H54 (cell line): ENCODE data around the gene LINS1.

Experiments
- DNase-seq: peaks from one replicate; pipeline ENCODE4 v3.0.0; 2011; ENCODE audit warnings: low spot score, mixed read lengths; ENCODE audit not compliant: insufficient read length
- FAIRE-seq: peaks from 3 replicates; lab custom pipeline; 2011; peaks lifted over from hg19 to GRCh38; lab: Jason Lieb, UNC
- POLR2A ChIP-seq: IDR thresholded peaks from 2 replicates; pipeline ENCODE4 v1.6.1; 2011; ENCODE audit warnings: low read depth, mild to moderate bottlenecking, low read length

Gene LINS1

DNA sequence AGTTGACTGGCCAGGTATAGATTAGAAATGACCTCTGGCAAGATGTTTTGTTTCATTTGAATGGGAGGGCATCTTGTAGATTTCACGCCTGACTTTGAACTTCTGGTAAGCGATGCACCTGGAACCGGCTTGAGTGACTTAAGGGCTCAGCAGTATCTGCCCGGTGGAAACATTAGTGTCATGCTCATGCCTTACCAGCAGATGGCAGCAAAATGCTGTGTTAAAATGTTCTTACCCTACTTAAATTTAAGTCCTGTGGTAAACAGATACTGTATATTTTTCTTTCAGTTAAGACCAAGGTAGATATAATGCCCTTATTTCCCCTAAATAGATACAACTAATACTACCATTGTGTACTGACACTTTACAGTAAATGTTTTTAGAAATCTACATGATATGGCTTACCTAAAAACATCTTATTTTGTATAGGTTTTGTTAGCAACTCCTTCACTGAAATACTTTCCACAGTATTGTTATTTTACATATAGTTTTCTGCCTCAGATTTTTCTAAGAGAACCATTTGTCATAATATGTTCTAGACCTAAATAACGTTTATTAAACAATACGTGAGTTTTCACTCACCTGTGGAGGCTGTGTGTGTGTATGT is 25.9 kb upstream of the LINS1 start:
- peak; percentile 84 for FAIRE-seq
- TF ChIP-seq POLR2A = no peak
- peak; percentile 13 for DNase-seq

- no peak for FAIRE-seq
- TF ChIP-seq POLR2A = no peak
- DNase-seq = no peak
Observed at GRCh38 chr15:100623301-100623700, 21.3 kb upstream of the LINS1 start.

DNA sequence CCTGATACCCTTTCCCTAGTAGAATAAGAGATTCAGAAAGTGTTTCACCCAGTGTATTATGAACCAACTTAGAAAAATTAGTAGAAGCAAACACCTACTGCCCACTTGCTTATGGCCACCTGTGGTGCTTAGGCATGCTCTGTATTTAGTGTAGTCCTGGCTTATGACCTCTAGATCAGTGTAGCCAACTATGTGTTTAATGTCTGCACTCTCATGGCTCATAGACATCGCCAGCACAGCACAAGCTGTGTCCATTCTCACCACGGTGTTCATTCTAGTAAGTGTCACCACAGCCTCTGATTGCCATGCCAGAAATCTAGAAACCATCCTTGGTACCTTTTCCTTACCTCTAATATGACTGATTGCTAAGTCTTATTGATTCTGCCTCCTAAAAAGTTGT is 14.7 kb upstream of the LINS1 start:
- FAIRE-seq = no peak
- no peak for DNase-seq
- no peak for TF ChIP-seq POLR2A

GRCh38 chr15:100615801-100616200 is 13.8 kb upstream of the LINS1 start:
- DNase-seq (no peak), FAIRE-seq (no peak)
- TF ChIP-seq POLR2A = no peak

GRCh38 chr15:100614918-100615317 is 12.9 kb upstream of the LINS1 start:
- no peak for FAIRE-seq
- DNase-seq = no peak
- TF ChIP-seq POLR2A = no peak

- FAIRE-seq (no peak), DNase-seq (no peak)
- TF ChIP-seq POLR2A = no peak
Observed at GRCh38 chr15:100614336-100614735, 12.4 kb upstream of the LINS1 start.

DNA sequence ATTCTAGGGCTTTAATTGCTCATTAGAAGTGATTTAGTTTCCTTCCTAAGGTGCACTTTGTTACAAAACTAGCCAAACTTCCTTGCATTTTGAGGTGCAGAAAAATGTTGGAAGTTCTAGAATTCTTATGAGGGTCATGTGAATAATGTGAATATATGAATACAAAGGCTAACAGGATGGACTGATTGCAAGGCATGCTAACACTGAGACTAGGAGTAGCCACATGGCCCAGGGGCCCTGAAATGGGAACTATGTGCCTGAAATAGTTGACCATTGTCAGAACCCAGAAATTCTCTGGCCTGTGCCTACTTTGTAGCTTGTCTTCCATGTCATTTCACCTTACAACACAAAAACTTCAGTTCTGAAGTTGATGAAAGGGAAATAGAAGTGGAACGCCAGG is 11.2 kb upstream of the LINS1 start:
- DNase-seq = no peak
- TF ChIP-seq POLR2A = no peak
- FAIRE-seq = no peak

GRCh38 chr15:100612539-100612938 is 10.6 kb upstream of the LINS1 start:
- TF ChIP-seq POLR2A = no peak

DNA sequence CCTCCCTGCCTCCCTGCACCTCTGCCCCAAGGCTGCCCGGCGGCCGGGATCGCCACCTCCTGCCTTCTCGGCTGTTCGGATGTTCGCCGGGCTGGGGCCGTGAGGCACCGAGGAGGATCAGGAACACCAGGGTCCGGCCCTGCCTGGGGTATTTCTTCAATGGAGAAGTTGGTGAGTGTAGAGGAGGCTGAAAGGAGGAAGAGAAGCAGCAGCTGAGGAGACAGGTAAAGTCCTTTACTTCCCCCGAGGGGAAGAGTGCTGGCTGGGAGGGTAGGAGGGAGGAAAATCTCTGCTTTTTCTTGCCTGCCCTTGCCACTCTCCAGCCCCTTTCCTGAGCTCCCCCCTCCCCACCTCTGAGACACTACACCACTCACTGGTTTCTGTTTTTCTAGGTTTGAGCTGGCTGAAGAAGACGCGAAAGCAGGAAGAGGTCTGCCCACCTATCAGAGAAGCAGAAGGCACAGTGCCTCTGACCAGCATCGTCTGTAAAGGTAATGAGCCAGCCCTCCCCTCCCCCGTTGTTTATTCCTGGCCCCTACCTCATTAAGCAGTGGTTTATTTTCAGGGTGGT is 924 bp upstream of the LINS1 start:
- peak; percentile 5; the same call in 1 of the 2 replicates for TF ChIP-seq POLR2A
- no peak for FAIRE-seq
- DNase-seq = peak; percentile 13

More at GRCh38 chr15:100612539-100612938, 10.6 kb upstream of the LINS1 start:
- FAIRE-seq (no peak), DNase-seq (no peak)

GRCh38 chr15:100601617-100602063 is 344 bp downstream of the LINS1 start:
- no peak for FAIRE-seq
- no peak for DNase-seq
- TF ChIP-seq POLR2A = no peak

DNA sequence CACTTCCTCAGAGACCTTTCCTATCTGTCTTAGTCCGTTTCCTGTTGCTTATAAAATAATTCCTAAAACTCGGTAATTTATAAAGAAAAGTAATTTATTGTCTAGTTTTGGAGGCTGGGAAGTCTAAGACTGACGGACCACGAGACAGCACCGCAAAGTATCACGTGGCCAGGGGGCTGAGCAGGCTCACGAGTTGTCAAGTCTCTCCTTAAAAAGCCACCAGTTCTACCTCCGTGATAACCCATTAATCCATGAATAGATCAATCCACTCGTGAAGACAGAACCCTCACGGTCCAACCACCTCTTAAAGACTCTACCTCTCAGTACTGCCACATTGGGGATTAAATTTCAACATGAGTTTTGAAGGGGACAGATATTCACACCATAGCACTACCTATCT is 821 bp downstream of the LINS1 start:
- no peak for DNase-seq
- no peak for TF ChIP-seq POLR2A

GRCh38 chr15:100598655-100599054 is 3.3 kb downstream of the LINS1 start:
- FAIRE-seq (no peak), DNase-seq (no peak)
- no peak for TF ChIP-seq POLR2A

More for the DNA sequence above, 821 bp downstream of the LINS1 start:
- FAIRE-seq = no peak

- DNase-seq (no peak), FAIRE-seq (no peak)
- no peak for TF ChIP-seq POLR2A
Observed at GRCh38 chr15:100597862-100598261, 4.1 kb downstream of the LINS1 start.

DNA sequence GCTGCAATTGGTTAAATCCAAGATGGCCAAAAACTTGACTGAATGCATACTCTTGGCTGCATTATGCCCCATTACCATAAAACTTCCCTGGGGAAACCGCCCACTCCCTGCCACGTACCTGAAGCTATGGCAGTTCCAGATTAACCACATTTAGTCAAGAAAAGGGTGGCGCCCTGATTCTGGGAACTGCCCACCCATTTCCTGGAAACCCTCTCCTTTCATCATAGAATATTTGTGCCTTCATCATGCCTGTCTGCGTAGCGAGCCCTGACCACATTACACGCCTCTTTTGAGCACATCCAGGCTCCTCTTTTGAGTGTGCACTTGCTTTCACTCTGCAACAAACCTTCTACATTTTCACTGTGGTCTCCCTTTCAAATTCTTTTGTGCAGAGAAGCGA is 5.2 kb downstream of the LINS1 start:
- DNase-seq (no peak), FAIRE-seq (no peak)
- no peak for TF ChIP-seq POLR2A

GRCh38 chr15:100595964-100596363 is 6.0 kb downstream of the LINS1 start:
- no peak for TF ChIP-seq POLR2A
- FAIRE-seq (no peak), DNase-seq (no peak)
